Adrenal gland (tissue), 5 donors: Measurements from ENCODE around the gene FGD5.

Experiments
- POLR2A ChIP-seq, 2 donors: fragments of 450-650 bp; IDR thresholded peaks; one replicate each; pipeline ENCODE4 v1.6.1; 2017; ENCODE audit warnings: antibody characterized with exemption in 2 of 2, mild to moderate bottlenecking in 2 of 2, moderate library complexity in 1 of 2
- TF ChIP-seq, protein P1 (sequence below), 6 experiments: fragments of 450-650 bp in 4 of 6; fragments of 200-600 bp in 2 of 6; sonication (generic) in 1 of 6; IDR thresholded peaks; 1 replicate in 5 of 6; 2 replicates in 1 of 6; pipeline versions ENCODE4 v1.5.1 to v1.8.0; 2016 to 2021; ENCODE audit warnings: antibody characterized with exemption in 6 of 6, mild to moderate bottlenecking in 2 of 6, moderate library complexity in 1 of 6
- donor health status: DM: no; HTN: no; CAD: no.

- TF ChIP-seq, protein P1, sequence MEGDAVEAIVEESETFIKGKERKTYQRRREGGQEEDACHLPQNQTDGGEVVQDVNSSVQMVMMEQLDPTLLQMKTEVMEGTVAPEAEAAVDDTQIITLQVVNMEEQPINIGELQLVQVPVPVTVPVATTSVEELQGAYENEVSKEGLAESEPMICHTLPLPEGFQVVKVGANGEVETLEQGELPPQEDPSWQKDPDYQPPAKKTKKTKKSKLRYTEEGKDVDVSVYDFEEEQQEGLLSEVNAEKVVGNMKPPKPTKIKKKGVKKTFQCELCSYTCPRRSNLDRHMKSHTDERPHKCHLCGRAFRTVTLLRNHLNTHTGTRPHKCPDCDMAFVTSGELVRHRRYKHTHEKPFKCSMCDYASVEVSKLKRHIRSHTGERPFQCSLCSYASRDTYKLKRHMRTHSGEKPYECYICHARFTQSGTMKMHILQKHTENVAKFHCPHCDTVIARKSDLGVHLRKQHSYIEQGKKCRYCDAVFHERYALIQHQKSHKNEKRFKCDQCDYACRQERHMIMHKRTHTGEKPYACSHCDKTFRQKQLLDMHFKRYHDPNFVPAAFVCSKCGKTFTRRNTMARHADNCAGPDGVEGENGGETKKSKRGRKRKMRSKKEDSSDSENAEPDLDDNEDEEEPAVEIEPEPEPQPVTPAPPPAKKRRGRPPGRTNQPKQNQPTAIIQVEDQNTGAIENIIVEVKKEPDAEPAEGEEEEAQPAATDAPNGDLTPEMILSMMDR (IDR thresholded peaks at IDR 0.05): no peak
- TF ChIP-seq POLR2A (IDR thresholded peaks at IDR 0.05): no peak
Observed at GRCh38 chr3:14826069-14826468, 7.3 kb downstream of the FGD5 start.
